Esophagus muscularis mucosa (tissue), 4 donors: ENCODE results near the gene WWC1. TPM values are rescaled to one million over a fixed set of nuclear protein-coding genes. Genes with fewer than 3 reads are reported as not detected.

Source experiments
- DNase-seq: peaks from one replicate; pipeline ENCODE4 v3.0.0-alpha.2; 2017; ENCODE audit errors: extremely low spot score
- H3K27ac ChIP-seq, 4 donors: fragments of 200-600 bp; sonication (generic); replicated peaks in 1 of 4; 1 replicate in 3 of 4; 2 replicates in 1 of 4; pipeline ENCODE4 v1.5.1; 2016 to 2019; ENCODE audit warnings: mild to moderate bottlenecking in 1 of 4
- H3K27me3 ChIP-seq, 4 donors: fragments of 200-600 bp; sonication (generic); one replicate each; pipeline versions ENCODE4 v1.5.1 to v1.6.0; 2016 to 2019
- H3K36me3 ChIP-seq, 4 donors: fragments of 200-600 bp; sonication (generic); one replicate each; pipeline ENCODE4 v1.5.1; 2016 to 2019
- H3K4me1 ChIP-seq, 4 donors: fragments of 200-600 bp; sonication (generic); one replicate each; pipeline ENCODE4 v1.5.1; 2016 to 2019
- H3K4me3 ChIP-seq, 4 donors: fragments of 200-600 bp; sonication (generic); 1 replicate in 2 of 4; 2 replicates in 2 of 4; pipeline ENCODE4 v1.5.1; 2016 to 2019; ENCODE audit warnings: mild to moderate bottlenecking in 4 of 4, moderate library complexity in 1 of 4
- H3K9me3 ChIP-seq, 4 donors: fragments of 200-600 bp; sonication (generic); 1 replicate in 3 of 4; 2 replicates in 1 of 4; pipeline ENCODE4 v1.5.1; 2016 to 2019
- EP300 ChIP-seq: sonication (generic); formaldehyde crosslinking; IDR thresholded peaks from one replicate; pipeline ENCODE4 v1.6.1; 2017; ENCODE audit warnings: antibody characterized with exemption
- POLR2A ChIP-seq: fragments of 450-650 bp; IDR thresholded peaks from one replicate; pipeline ENCODE4 v1.6.1; 2017; ENCODE audit warnings: antibody characterized with exemption, moderate library complexity, mild to moderate bottlenecking, low read depth
- POLR2AphosphoS5 ChIP-seq, 2 donors: sonication (generic); formaldehyde crosslinking; IDR thresholded peaks; one replicate each; pipeline ENCODE4 v1.6.1; 2017; ENCODE audit warnings: antibody characterized with exemption in 2 of 2
- WGBS: methylation state at CpG from one replicate; pipeline ENCODE4 v1.1.5; 2018; 5-methylcytosine and 5-hydroxymethylcytosine counted together
- intact Hi-C: fragments of 100-400 bp; cut with DNase I; formaldehyde crosslinking; loops from one replicate; pipeline ENCODE4 v1.15.1; 2023
- total RNA-seq, 4 donors: library from RNA; depleted of rRNA; stranded (reverse); fragments of >200 nt; gene quantifications; one replicate each; pipeline versions ENCODE4 v1.1.0 to v1.2.1, GENCODE V29; 2016
- TF ChIP-seq, protein P1 (sequence below), 3 experiments: fragments of 200-600 bp in 2 of 3; fragments of 450-650 bp in 1 of 3; sonication (generic) in 2 of 3; IDR thresholded peaks; one replicate each; pipeline ENCODE4 v1.5.1; 2017 to 2019; ENCODE audit warnings: antibody characterized with exemption in 3 of 3, mild to moderate bottlenecking in 2 of 3, moderate library complexity in 1 of 3

Gene WWC1
- total RNA-seq, 4 donors from 2014 or later, result 2.1 to 6.2 (median 3.2) TPM

- Histone ChIP-seq H3K36me3 (no peaks in the 10 kb centered on the region), H3K27me3 (no peaks in the 10 kb centered on the region), H3K4me3 (no peak overlapping the region), H3K9me3 (no peaks in the 10 kb centered on the region), H3K4me1 (peaks cover 0 to 9% (median 4%) of the 10 kb centered on the region in 4 donors), H3K27ac (no peak overlapping the region)
- intact Hi-C loops, result no loop called here
- no peak for DNase-seq
- 88% methylated on average over 4 of the region's 4 CpGs for WGBS
- TF ChIP-seq POLR2A, result no peak
- no peak for TF ChIP-seq EP300
- TF ChIP-seq, protein P1, sequence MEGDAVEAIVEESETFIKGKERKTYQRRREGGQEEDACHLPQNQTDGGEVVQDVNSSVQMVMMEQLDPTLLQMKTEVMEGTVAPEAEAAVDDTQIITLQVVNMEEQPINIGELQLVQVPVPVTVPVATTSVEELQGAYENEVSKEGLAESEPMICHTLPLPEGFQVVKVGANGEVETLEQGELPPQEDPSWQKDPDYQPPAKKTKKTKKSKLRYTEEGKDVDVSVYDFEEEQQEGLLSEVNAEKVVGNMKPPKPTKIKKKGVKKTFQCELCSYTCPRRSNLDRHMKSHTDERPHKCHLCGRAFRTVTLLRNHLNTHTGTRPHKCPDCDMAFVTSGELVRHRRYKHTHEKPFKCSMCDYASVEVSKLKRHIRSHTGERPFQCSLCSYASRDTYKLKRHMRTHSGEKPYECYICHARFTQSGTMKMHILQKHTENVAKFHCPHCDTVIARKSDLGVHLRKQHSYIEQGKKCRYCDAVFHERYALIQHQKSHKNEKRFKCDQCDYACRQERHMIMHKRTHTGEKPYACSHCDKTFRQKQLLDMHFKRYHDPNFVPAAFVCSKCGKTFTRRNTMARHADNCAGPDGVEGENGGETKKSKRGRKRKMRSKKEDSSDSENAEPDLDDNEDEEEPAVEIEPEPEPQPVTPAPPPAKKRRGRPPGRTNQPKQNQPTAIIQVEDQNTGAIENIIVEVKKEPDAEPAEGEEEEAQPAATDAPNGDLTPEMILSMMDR (IDR thresholded peaks at IDR 0.05), result no peak
- no peak for TF ChIP-seq POLR2AphosphoS5 (IDR thresholded peaks at IDR 0.05)
Observed at GRCh38 chr5:168318240-168318639, 26.8 kb downstream of the WWC1 start.

DNA sequence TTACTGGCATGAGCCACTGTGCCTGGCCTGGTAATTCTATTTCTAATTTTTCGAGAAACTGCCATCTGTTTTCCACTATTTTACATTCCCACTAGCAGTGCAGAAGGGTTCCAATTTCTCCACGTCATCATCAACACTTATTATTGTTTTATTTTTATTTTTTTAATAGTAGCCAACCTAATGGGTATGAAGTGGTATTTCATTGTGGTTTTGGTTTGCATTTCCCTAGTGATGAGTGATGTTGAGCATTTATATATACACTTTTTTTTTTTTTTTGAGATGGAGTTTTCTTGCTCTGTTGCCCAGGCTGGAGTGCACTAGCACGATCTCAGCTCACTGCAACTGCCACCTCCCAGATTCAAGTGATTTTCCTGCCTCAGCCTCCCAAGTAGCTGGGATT, 28.3 kb downstream of the WWC1 start:
- no peak overlapping the region for H3K27ac ChIP-seq
- peaks cover 0 to 5% (median 2%) of the 10 kb centered on the region in 4 donors for H3K4me1 ChIP-seq
- WGBS, result 79% methylated on average over 3 of the region's 3 CpGs
- H3K9me3 ChIP-seq, result no peaks in the 10 kb centered on the region
- DNase-seq, result no peak
- intact Hi-C loops, result no loop called here
- no peak overlapping the region for H3K4me3 ChIP-seq
- no peaks in the 10 kb centered on the region for H3K27me3 ChIP-seq
- TF ChIP-seq, protein P1 (IDR thresholded peaks at IDR 0.05), result no peak
- TF ChIP-seq POLR2AphosphoS5 (IDR thresholded peaks at IDR 0.05) (no peak), POLR2A (no peak), EP300 (no peak)
- no peaks in the 10 kb centered on the region for H3K36me3 ChIP-seq

- Histone ChIP-seq H3K9me3 (no peaks in the 10 kb centered on the region), H3K4me3 (no peak overlapping the region), H3K36me3 (no peaks in the 10 kb centered on the region), H3K27me3 (no peaks in the 10 kb centered on the region), H3K4me1 (no peaks in the 10 kb centered on the region), H3K27ac (no peak overlapping the region)
- DNase-seq, result no peak
- no peak for TF ChIP-seq EP300
- no peak for TF ChIP-seq POLR2A
- no peak for TF ChIP-seq POLR2AphosphoS5 (IDR thresholded peaks at IDR 0.05)
- TF ChIP-seq, protein P1 (IDR thresholded peaks at IDR 0.05), result no peak
- intact Hi-C loops, result no loop called here
- WGBS, result 79% methylated on average over 8 of the region's 9 CpGs
Observed at GRCh38 chr5:168320805-168321204, 29.4 kb downstream of the WWC1 start.

GRCh38 chr5:168324859-168325630, 33.6 kb downstream of the WWC1 start:
- no peak for DNase-seq
- no peaks in the 10 kb centered on the region for H3K27me3 ChIP-seq
- intact Hi-C loops, result no loop called here
- no peaks in the 10 kb centered on the region for H3K9me3 ChIP-seq
- H3K4me3 ChIP-seq, result no peak overlapping the region
- TF ChIP-seq POLR2AphosphoS5 (IDR thresholded peaks at IDR 0.05) (no peak), EP300 (no peak), POLR2A (no peak)
- TF ChIP-seq, protein P1 (IDR thresholded peaks at IDR 0.05), result no peak
- H3K27ac ChIP-seq, result no peak overlapping the region
- 87% methylated on average over 5 of the region's 5 CpGs for WGBS
- H3K36me3 ChIP-seq, result no peaks in the 10 kb centered on the region
- H3K4me1 ChIP-seq, result peaks cover 0 to 17% (median 9%) of the 10 kb centered on the region in 4 donors
